Measurements from ENCODE around the gene NOP14.

GRCh38 chr4:2911868-2912267 is 51.3 kb downstream of the NOP14 start:
- TF ChIP-seq CTCF (conservative IDR thresholded peaks at IDR 0.05) (no peak), EZH2 (IDR thresholded peaks at IDR 0.05; ENCODE audit: low read depth) (no peak)
